DMS153 (cell line): ENCODE data around the gene CHD6.

ENCODE experiments used
- DNase-seq: peaks from one replicate; lab custom pipeline; 2025; lab: John Stamatoyannopoulos, UW

Gene CHD6

DNA sequence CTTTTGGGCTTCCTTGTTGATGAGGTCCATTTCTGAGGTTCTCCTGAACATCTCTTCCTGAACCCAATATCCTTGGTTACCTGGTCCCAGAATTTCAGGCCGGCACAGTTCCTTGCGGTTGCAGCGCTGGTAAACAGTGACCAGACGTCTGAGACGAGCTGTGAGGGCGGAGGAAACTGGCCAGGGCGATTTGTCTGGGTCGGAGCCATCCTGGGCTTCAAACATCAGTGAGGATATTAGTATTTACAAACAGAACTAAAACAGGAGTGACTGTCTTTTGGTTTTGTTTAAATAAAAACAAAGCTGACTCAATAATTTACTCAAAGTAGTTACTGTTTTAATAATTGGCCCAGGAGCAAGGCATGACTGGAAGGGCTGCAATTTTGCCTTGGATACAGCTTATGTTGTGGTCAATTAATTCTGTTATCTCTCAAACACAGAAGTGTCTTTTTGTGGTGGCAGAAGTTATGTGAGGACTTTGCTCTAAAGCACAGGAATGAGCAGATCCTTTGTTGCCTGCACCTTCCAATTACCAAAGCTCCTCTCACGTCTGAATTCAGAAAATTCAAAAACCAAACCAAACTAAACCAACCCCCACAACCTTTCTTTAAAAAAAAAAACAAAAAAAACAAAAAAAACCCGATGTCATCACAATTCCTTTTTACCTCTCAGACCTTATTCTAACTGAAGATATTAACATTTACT is 192.8 kb downstream of the CHD6 start:
- DNase-seq, result no peak

DNA sequence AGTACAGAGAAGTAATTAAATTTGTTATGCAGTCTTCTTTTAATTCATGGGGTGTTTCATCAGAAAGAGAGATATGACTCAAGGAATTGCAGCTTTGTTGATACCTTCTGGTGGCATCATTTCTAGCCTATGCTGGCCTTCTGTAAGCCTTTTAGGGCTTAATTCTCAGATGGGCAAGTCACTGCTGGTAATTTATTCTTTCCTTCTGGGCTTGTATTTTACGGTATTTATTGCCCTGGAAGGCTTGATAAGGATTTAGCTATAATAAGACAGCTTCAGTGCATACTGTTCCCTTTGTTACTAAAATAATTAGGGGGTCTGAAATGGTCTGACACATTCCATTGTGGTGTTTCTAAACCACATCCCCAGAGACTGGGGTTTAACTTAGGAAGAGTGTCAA is 193.6 kb downstream of the CHD6 start:
- no peak for DNase-seq

DNA sequence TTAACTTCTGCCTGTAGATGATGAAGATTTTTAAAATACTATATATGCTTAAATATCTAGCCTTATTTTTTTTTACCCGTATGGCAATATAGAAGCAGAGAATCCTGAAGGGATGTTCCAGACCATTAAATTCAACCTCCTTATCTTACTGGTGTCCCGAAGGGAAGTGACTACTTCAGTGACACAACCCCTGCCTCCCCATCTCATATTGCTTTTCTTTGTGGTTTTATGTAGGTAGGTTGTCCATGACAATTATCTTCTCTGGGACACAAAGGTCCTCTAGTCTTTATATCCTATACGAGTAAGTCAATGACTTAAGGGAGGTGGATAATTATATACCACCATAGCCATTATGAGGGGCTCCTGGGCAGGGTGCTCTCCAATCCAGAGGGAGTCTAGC is 194.2 kb downstream of the CHD6 start:
- DNase-seq, result no peak

DNA sequence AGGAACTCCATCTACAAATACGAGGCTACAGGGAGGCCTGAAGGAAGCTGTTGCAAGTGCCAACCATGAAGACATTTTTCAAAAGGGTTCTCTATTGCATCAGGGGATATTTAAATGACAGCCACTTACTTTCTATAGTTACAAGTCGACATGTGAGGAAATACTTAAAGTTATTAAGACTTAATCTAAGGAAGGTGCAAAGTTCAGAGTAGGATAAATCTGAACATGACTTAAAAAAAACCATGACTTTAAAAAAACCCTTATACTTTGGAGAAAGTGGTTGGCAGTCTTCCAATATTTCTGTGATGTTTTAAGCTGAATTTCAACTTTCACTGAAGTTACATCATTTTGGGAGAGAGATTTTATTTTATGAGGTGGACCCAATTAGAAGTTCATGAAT is 195.2 kb downstream of the CHD6 start:
- no peak for DNase-seq

DNA sequence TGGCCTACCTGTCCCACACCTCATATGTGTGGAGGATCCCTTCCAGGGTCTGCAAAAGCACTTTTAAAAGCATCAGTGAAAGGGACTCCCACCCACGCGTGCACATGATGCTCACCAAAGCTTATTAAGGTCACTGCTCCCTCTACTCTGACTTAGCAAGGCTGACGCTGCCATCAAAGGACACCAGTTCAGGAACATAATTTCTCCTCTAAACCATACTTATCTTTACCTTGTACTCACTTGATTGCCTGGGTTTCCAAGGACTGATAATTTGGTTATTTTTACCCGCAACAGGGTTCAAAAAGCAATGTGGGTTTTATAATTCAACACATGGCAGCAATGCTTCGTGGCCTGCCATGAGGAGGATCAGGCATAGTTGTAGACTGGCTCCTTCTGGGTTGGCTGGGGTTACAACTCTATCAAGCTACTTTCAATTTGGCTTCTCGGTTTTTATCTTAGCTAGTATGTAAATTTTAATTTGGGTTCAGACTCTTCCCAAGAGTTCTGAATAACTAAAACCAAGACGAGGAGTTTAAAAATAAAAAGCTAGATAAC is 199.4 kb downstream of the CHD6 start:
- DNase-seq, result no peak

DNA sequence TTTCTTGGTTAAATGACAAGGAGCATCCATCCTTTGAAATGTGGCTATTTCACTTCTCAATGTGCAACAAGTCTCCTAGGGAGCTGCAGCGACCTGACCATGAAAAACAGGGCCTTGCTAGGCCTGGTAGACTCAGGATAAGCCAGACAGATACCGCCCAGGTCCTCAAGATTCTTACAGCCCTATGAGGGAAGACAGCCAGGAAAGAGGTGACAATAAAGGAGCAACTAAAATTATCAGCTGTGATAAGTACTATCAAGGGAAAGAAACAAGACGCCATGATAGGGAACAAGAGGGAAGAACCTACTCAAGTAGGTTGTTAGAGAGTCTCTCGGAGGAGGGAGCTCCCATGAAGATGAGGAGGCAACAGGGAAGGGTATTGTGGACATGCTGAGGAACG is 200.1 kb downstream of the CHD6 start:
- DNase-seq, result no peak

DNA sequence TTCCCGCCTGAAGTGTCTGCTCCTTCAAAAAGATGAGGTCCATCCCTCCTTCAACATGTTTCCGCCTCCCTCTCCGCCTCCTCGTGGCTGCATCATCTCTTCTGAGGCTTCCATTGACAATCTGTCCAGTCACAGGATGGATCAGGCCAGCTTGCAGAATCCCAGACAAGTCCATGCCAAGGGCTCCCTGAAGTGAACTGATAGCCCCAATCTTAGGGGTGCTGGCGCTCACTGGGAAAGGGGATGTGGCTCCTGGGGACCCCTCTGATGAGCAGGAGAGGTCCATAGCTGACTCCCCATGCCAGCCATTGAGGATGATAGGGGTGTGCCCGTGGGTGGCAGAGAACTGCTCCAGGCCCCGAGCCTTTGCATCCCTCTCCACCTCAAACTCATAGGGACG is 203.0 kb downstream of the CHD6 start:
- no peak for DNase-seq

DNA sequence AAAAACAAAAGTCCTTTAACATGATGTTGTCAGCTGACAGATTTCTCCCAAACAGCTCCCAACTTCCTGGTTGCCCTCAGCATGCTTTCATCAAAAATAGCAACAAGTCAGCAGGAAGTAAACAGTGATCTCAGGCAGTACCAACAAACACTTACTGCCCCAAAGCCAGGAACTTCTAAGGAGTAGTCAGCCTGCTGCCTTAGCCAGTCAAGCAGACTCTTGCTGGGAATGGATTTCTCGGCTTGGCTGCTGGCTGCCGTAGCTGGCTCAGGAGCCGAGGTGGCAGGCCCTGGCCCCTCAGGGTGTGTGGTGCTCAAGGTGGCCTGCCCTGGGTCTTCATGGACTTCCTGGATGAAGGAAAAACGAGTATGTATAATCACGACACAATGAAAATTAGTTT is 205.0 kb downstream of the CHD6 start:
- DNase-seq, result no peak

DNA sequence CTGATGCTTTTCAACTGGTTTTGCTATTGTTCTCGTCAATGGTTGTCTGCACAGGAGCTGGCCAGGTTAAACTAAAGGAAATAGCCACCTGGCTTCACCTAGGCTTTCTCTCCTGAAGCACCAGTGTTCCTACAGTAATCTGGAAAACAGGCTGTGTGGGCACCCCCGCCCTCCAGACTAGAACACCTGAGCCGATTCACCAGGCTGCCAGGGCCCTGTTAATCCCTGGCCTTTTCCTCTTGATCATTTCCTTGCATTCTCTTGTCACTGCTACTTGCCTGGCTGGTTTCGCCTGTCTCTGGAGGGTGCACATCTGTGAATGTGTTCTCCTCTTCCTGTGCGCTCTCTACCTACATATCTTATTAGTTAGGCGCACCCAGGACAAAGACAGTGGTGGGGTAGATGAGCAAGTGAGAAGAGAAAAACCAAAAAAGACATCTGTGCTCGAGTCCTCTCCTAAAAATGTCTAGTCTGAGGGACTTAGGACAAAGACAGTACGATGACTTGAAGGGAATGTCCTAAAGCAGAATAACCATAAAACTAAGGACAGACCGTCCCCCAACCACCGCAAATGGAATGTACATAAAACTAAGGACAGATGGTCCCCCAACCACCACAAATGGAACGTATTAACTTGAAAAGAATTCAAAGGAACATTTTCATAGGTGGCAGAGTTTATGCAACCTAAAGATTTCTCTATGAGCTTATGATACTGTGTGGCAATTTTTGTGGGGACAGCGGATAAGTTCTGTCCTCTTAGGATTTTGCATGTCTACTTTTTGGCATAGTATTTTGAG is 205.7 kb downstream of the CHD6 start:
- no peak for DNase-seq

DNA sequence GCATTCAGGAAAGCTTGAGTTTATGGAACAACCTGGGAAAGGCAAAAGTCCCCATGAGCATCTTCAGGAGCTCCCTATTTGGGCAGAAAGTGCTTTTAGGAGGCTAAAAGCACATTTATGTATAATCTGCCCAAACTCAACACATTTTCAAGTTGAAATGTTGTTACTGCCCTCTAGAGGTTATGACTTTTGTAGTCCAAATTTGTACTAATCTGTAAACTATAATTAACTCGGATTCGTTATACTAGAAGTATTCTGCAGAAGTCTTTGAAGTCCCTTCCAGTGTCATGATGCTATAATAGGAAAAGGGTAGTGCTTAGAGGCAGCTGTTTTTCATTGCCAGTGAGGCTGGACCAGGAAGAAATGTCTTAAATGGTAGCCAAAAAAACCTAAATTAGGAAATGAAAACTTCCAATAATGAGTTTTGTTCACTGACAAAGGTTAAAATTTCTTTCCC is 206.8 kb downstream of the CHD6 start:
- DNase-seq, result no peak

DNA sequence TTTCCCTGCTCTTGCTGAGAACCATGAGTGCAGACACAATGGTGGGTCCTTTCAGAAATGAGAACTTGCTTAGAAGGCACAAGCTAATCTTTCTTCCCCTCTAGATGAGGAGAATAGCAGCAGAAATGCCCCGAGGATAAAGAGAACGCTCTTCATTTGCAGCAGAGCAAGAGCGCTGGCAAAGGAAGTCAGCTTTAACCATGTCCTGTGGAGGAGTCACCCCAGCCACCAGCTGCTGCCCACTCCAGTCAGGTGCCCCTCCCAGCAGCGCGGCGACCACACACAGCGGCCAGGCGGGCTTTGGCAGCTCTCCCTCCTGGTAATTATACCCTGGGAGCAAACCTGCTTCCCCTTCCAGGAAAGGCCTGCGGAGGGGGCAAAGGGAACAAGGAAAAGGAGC is 209.2 kb downstream of the CHD6 start:
- DNase-seq, result no peak

DNA sequence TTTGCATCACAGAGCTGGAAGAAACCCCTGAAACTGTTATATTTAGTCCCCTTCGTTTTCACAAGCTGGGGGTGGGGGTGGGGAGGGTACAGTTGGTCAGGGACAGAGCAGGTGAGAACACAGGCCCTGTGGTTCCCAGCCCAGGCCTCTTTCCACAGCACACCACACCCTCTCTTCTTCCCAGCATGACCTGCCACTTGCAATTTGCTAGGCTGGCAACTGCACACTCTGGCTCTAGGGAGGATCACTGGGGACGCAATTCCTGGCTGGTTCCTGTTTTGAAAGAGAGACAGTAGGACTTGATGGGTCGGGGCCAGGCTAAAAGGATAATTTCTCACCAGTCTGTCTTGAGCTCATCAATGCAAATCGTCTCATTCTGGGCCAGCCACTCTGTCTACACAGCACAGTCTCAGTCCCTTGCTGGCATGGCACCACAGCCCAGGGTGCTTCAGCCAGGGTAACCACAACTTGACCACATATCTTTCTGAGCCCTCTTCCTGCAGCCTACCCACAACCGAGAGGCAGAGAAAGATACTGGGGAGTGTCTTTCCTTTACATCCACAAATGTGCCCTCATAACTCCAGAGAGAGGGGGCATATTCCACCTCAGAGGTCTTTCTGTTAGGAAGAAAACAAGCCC is 209.9 kb downstream of the CHD6 start:
- DNase-seq, result no peak

DNA sequence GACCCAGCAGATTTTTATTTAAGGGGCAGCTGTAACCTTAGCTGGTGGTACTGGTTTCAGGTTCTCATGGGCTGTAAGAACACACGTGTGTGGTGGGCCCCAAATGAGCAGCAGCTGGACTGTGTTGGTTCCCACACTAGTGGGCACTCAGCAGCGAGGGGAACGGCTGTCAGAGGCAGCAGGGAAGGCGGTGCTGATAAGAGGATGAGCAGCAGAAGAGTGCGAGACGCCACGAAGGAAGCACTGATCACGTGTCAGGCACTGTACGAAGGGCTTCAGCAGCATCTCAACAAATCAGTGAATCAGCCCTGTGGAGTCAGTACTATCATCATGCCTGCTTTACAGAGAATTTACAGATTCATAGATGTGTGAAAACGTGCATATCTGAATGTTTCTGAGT is 210.6 kb downstream of the CHD6 start:
- DNase-seq, result no peak

DNA sequence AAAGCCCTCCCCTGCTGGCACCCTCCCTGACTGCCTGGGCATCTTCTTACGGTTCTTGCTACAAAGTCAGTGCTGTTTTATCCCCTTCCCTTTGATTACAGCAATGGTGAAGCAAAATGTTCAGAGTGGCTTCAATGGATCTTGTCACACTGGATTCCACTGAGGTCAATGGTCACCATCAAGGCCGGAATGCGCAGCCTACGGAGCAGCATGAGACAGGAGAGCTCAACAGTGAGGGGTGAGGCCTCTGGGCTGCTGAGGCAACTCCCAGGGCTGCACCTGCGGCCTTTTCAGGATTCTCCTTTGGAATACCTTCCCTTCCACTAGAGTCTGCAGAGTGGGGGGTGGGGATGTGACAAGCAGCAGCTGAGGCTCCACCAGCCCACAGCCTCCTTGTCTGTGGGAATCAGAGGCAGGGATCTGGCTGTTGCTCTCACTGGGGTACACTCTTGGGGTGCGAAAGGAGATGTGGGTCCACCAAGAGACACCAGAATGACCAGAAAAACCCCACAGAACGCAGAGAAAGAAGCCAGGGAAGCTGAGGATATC is 211.2 kb downstream of the CHD6 start:
- no peak for DNase-seq

DNA sequence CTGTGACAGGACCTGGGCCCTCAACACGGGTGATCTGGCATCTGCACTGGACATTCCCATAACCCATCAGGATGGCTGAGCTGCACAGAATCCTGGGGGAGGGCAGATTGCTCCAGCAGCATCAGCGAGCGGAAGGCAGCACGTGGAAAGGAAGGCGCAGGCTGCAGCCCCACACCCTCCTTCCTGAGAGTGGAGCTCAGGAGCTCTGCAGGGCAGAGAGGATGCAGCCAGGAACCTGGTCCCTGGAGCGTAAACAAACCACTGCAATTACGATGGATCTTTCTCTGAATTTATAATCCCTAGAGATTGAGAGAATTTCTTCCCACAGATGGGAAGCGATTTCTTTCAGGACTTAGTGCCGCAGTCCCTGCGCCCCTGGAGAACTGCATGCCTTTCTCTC is 211.8 kb downstream of the CHD6 start:
- DNase-seq, result no peak

DNA sequence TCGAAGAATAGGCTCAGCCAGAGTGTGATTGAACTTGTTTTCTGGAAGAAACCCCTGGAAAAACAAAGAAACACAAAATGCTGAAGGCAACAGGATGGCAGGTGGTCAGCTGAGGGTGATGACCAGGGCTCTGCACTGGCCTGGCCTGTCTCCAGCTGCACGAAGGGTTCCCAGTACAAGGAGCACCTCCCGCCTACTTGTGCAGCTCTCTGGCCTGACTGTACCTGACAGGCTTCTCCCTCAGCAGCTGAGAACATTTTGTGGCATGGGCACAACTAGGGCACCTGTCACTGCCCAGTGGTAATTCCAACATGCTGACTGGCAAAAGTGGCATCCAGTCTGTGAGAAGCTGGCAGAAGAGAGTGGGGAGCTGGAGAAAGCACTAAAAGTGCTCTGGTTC is 212.7 kb downstream of the CHD6 start:
- no peak for DNase-seq

DNA sequence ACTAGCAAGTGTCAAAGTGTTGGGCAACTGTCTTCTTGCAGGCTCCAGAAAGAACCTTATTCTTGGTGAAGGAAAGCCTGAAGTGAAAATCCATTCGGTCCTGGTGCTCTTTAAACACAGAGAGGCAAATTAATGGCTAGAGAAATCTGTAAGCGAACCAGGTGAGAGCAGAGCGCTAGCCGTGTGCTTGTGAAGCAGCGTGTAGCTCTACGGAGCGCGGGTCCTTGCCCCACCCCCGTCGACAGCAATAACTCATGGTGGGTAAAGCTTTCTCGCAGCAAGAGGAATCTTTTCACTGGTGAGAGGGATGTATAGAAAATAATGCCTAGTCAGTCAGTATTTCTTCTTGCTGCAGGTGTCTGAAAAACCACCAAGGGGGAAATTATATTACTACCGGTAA is 214.6 kb downstream of the CHD6 start:
- no peak for DNase-seq

DNA sequence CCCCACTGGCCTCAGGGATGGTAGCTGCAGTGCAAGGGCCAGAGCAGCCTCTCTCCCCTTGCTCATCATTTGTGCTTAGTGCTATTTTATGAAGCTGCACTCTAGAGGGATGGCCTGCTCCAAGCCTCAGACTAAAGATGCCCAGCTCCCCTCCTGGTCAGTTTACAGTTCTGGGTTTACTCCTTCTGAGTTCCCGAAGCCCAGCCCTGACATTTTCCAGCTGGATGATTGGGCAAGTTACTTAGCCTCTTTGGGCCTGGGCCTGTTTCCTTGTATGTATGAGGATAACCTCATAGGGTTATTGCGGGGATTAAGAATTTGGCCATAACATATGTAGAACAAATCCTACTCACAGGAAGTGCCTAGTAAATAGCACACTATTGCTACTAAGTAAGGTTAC is 219.8 kb downstream of the CHD6 start:
- no peak for DNase-seq

DNA sequence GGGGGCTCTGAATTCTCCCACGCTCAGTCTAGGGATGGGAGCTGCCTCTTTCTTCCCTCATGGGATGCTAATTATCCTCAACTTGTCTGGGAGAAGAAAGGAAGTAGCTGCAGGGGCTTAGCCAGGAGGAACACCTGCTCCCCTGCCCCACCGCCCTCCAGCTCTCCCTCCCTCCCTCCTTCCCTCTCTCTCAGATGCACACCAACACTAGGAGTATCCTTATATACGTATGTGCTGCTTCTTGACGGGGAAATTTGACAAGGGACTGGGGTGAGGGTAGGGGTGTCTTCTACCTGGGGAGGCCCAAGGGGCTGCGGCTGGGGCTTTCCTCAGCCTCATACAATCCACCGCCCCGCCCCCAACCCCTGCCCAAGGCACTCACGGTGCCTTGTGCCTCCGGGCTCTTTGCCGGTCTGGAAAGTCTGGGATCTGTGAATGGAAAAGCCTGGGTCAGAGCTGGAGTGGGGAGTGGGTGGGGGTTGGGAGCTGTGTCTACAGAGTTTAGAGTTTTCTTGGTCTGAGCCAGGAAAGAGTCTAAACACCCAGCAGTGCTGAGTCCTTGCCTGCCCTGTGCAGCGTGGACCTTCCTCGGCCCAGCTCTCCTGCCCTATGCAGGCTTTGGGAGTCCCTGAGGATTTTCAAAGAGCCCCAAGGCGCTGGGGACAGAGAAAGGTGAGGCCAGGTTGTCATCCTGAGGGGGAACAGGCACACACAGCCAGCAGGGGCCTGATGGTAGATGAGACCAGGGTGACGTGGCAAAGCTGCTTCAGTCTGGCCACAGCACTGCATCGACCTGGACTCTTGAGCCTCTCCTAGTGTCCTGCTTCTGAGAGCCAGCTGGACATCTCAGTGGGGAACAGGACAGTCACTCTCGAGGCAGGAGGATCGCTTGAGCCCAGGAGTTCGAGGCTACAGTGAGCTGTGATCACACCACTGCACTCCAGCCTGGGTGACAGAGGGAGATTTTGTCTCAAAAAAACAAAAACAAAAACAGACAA is 222.2 kb downstream of the CHD6 start:
- no peak for DNase-seq

DNA sequence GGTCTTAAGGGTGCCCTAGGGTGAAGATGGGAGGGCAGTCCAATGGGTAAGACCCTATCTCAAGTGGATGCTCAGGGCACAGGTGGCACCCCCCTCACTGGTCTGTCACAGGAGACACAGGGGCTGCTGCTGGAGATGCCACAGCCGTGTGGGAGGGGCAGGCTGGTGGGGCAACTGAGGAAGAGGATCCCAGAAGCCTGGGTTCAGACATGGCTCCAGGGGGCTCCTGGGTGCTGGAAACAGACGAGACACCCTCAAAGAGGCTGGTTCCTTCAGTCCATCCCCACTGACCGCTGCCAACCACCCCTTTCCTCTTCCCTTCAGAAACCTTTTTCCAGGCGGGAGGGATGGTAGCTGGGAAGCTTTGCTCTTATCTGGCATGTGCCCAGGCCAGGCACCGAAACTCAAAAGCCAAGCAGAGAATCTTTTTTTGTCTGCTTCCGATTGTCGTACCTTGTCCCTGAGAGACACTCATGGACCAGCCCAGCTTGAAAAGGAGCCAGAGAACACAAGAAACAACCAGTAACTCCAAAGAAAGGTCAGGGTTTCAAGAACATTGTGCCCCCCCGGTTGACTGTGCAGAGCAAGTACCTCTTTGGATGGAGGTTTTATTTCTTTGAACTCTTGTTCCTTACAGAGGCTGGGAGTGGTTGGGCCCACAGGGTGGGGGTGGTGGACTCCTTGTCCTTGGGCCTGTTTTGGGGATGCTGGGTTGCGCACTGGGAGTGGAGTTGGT is 223.1 kb downstream of the CHD6 start:
- no peak for DNase-seq

DNA sequence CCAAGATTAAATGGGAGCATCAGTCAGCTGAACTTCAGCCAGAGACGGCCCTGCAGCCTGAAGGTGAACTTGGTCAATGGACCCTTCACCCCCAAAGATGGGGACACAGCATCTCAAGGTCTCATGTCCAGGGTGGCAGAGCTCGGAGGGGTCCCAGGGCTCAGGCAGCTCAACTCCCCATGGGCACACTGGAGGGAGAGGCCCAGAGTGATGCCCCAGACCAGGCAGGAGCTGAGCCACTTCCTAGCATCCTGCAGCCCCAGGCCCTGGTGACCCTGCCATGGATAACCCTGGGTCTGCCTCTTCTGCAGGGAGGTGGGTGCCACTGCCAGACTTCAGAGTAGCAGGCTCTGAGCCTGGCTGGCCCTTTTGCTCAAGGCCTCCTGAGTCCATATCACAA is 224.1 kb downstream of the CHD6 start:
- no peak for DNase-seq
